Stimulated activated CD4-positive, alpha-beta T cell treated with anti-CD3 and anti-CD28 coated beads, Interleukin-2, amount 100 ng/mL, for 24 hours (primary cell): ENCODE data around the gene ZNF20.
A peak's percentile ranks its signal among the peaks of the same experiment; 100 is the strongest.

ENCODE experiments used
- DNase-seq, 2 donors: peaks; one replicate each; pipeline ENCODE4 v3.0.0-alpha.2; 2020

ZNF20 gene

DNA sequence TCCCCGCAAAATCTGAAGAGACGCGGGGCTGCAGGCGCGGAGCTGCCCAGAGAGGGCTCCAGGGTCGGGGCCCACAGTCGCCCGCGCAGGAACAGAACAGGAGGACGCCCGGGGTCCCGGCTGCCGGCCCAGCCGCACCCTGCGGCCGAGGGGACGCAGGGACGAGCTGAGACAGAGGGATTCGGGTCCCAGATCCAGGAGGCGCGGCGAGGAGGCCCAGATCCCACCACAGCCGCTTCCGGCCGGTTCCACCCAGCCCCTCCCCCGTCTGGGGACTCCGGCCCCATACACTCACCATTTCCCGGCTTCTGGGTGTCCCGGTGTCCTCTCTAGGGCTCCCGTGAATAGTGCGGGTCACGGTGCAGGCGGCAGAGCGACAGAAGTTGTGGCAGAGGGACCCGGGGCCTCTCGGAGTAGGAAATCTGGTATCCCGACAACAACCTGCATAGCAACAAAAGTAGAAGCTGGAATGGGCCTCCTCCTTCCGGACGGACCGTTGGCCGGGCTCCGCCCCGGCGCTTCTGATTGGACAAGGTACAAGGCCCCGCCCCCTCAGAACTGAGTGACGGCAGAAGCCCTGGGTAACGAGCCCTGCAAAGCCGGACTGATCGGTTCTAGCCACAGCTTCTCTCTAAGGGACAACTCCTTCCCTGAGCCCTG is at the start of gene ZNF20:
ZNF20 (minus strand) TSS at position 466 of the 660 bp plus-strand sequence; CDS start at position 298, 168 bp downstream.
- DNase-seq, result peak; percentile 93 to 96

GRCh38 chr19:12187625-12188024 is 47.5 kb upstream of the ZNF20 start:
- no peak for DNase-seq

- no peak for DNase-seq
These were observed 40.2 kb upstream of the ZNF20 start for GRCh38 chr19:12180377-12180776.

DNA sequence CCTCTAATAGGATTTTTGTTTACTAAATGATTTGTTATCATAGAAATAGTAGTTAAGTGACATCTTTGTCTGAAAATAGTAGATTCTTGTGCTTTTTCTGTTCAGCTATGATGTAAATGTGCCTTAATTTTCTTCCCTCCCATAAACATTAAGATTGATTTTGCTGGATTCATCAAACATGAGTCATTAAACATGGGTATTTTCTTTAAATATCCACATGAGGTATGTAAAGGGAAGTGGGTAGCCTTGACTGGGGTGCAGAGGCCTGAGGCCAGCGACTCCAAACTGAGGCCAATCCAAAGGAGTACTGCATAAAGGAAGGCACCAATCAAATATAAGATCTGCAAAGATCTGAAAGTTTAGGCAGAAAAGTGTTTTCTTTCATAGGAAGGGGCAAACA is 26.5 kb upstream of the ZNF20 start:
- no peak for DNase-seq

DNA sequence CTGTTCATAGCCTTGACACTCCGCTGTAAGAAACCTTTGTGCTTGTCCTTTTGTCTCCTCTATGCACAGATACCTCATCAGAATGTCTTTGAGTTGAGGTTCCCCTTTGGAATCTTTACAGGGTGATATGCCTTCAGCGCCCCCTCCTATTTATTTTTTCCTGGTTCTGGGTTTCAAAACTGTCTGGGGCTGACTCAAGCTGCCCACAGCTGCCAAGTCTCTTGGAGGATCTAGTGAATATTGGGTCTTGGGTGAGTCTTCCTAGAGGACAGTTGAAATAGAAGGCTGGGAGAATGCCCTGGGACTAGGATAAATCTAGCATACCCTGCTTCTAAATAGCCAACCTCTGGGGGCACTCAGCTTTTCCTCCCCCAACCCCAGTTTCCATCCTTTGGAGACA is 23.7 kb upstream of the ZNF20 start:
- no peak for DNase-seq

DNA sequence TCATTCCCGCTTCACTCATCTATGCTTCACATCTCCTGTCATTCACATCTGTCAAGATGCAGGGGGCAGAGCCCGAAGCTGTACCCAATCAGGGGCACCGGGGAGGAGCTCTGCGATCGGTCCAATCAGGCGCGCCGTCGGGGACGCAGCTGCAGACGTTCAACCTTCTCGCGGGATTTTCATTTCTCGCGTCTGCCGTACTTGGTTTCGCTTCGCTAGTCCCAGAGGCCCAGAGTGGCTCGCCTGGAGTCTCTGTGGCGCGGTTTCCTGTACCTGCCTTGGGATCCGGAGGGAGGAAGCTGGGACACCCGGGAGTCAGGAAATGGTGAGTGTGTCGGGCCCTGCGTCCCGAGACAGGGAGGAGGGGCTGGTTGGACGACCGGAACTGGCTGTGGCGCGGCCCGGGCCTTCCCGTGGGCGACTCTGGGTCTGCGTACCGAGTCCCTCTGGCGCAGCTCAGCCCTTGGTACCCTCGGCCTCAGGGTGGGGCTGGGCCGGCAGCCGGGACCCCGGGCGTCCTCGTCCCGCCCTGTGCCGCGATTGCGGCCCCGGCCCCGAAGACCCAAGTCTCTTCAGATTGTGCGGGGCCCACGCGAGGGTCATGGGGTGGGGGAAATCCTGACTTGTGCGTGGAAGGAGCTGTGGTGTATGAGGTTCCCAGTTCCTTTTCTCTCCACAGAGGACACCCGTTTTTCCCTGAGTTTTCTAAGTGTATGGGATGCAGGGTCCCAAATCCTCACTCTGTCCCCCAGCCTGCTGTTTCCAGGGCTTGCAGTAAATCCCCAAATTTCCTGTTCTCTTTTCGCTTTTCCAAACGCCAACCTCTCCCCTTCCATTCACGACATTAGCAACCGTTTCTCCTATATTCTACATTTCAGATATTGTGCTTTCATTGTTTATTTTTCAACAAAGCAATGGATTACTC is 23.0 kb upstream of the ZNF20 start, which contains the start of gene ZNF136:
ZNF136 (plus strand) TSS at position 215 of the 925 bp plus-strand sequence; CDS start at position 323, 108 bp downstream.
- DNase-seq, result peak; percentile 92 to 94

GRCh38 chr19:12162513-12162881 is 22.3 kb upstream of the ZNF20 start:
- DNase-seq, result no peak

GRCh38 chr19:12159773-12160414 is 19.7 kb upstream of the ZNF20 start:
- peak in 1 of 2 donors; percentile 5 for DNase-seq

DNA sequence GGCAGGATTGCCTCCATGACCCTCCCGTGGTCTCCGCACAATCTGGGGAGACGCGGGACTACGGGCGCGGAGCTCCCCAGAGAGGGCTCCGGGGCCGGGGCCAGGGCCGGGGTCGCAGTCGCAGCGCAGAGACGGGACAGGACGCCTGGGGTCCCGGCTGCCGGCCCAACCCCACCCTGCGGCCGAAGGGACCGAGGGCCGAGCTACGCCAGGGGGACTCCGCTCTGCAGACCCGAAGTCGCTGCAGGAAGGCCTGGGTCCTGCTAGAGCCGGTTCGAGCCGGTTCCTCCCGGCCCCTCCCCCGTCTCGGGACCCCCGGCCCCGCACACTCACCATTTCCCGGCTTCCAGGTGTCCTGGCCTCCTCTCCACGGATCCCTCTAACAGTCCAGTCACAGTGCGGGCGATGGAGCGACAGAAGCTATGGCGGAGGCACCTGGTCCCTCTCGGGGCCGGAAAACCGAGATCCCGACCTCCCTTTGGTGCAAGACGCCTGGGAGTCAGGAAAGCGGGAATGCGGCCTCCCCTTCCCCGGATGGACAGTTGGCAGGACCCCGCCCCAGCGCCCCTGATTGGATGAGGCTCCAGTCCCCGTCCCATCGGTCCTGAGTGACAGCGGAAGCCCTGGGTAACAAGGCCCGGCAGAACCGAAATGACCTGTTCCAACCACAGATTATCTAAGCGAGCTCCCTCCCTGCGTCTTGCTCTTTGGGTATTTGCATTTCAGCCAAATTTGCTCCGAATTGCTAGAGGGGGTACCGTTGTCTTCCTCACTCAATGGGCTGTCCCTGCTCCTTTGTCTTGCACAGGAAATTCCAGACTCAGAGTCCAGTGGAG is 16.3 kb upstream of the ZNF20 start, which contains the start of gene ZNF625:
ZNF625 (minus strand) TSS at position 512 of the 836 bp plus-strand sequence; CDS start at position 336, 176 bp downstream.
- DNase-seq, result peak; percentile 50 to 66

GRCh38 chr19:12155324-12155860 is 15.2 kb upstream of the ZNF20 start:
- DNase-seq, result no peak

DNA sequence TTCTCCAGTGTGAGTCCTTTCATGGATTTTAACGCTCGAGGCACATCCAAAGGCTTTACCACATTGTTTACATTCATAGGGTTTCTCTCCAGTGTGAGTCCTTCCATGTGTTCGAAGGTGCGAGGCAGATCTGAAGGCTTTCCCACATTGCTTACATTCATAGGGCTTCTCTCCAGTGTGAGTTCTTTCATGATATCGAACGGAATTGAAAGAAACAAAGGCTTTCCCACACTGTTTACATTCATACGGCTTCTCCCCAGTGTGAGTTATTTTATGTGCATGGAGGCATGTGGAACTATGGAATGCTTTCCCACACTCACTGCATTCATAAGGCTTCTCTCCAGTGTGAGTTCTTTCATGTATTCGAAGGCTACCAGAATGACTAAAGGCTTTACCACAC is 5.2 kb upstream of the ZNF20 start:
- DNase-seq, result no peak

DNA sequence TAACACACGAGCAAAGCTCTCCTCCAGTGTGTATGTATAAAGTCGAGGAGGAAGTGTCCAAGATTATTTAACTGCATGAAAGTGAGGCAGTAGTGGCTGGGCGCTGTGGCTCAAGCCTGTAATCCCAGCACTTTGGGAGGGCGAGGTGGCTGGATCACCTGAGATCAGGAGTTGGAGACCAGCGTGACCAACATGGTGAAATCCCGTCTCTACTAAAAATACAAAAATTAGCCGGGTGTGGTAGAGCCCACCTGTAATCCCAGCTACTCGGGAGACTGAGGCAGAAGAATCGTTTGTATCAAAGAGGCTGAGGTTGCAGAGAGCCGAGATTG is 1.2 kb upstream of the ZNF20 start:
- DNase-seq, result no peak

- DNase-seq, result peak; percentile 89 to 91
These were observed 625 bp upstream of the ZNF20 start for GRCh38 chr19:12140545-12141404.

- no peak for DNase-seq
These were observed 881 bp downstream of the ZNF20 start for GRCh38 chr19:12139269-12139668.

DNA sequence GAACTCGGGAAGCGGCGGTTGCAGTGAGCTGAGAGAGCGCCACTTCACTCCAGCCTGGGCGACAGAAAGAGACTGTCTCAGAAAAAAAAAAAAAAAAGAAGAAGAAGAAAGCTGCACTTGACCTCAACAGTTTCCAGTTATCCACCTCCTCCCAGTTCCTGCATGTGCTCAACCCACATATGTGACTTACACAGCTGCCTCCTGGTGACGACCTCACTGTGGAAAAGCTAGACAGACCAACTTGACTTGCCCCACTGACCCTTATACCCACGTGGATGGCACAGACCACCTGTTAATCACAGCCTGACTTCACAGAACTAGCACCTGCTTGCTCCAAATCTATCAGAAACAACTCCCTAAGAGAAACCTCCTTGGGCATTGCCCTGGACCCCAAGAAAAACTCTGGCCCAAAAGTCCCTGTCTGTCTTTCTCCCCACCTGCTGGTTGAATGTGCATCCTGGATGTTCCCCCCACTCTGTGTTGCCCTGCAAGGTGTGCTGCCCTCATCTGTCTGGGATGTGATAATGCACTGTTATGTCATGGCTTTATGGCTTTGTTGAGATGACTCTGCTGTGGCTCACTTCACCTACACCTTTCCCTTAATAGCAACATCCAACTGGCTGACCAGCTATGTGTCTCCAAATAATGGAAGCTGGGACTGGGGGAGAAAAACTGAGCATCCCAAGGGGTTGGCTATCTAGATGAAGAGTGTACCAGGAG is 2.8 kb downstream of the ZNF20 start:
- DNase-seq, result peak; percentile 23 to 44

DNA sequence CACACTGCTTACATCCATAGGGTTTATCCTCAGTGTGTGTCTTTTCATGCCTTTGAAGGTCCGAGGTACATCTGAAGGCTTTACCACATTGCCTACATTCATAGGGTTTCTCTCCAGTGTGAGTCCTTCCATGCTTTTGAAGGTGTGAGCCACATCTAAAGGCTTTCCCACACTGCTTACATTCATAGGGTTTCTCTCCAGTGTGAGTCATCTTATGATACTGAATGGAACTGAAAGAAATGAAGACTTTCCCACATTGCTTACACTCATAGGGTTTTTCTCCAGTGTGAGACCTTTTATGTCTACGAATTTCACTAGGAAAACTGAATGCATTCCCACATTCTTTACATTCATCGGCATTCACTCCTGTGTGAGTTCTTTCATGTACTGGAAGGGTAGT is 7.1 kb downstream of the ZNF20 start:
- DNase-seq, result no peak

DNA sequence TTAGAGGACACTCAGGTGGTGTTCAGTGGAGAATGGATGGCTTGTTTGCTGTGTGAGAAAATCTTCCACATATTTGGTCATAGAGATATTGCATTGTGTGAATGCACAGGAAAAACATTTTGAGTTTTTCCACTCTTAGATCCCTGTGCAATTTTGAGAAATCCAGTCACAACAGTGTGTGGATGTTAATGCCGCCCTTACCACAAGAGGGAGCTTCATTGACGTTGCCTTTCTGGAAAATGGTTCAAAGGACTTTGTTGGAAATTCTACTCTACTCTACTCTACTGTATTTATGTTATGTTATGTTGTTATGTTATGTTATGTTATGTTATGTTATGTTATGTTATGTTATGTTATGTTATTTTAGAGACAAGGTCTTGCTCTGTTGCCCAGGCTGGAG is 13.4 kb downstream of the ZNF20 start:
- peak in 1 of 2 donors; percentile 10 for DNase-seq

DNA sequence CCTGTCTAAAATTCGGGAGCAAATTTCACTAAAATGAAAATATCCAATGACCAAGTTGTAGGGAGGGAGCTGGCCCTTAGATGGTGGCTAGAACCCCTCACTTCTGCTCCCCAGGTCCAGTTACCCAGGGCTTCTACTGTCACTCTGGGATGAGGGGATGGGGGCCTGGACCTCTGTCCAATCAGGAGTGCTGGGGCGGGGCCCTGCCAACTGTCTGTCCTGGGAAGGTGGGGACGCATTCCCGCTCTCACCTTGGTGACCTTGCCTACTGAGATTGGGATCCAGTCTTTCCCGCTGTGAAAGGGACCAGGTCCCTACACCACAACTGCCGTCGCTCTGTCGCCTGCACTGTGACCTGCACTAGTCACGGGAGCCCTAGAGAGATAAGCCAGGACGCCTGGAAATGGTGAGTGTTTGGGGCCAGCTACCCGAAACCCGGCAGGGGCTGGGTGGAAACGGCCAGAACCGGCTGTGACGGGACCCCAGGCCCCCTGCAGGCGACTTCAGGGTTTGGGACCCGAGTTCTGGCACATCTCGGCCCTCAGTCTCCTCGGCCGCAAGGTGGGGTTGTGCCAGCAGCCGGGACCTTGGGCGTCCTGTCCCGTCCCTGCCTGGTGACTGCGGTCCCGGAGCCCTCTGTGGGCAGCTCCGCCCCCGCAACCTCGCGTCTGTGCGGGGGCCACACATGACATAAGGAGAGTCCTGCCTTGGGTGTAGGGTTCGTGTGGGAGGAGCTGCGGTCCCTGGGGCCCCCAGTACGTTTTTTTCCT is 22.8 kb downstream of the ZNF20 start:
- DNase-seq, result no peak

DNA sequence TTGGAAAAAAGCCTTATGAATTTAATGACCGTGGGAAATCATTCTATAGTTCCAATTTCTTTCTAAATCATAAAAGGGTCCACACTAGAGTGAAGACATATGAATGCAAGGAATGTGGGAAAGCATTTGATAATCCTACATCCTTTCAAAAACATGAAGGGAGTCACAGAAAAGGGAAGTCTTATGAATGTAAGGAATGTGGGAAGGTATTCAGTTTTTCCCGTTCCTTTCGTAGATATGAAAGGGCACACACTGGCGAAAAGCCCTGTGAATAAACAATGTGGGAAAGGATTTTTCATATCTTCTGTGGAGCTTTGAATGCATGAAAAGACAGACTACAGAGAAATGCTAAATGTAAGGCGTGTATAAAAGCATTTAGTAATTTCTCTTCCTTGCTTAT is 27.0 kb downstream of the ZNF20 start:
- no peak for DNase-seq

- DNase-seq, result peak in 1 of 2 donors; percentile 21
These were observed 27.4 kb downstream of the ZNF20 start for GRCh38 chr19:12112701-12113100.
